HEK293 (cell line): ENCODE data around the gene ZDHHC8.
A peak's percentile ranks its signal among the peaks of the same experiment; 100 is the strongest.

Experiments
- CTCF ChIA-PET: fragments of 350-600 bp; formaldehyde crosslinking; extraction: SDS; loops from one replicate; lab custom pipeline; 2021; ENCODE audit warnings: antibody characterized with exemption; lab: Yijun Ruan, JAX
- POLR2A ChIA-PET: fragments of 300-600 bp; formaldehyde crosslinking; extraction: SDS; loops from one replicate; lab custom pipeline; 2020; ENCODE audit warnings: antibody characterized with exemption, inconsistent platforms; lab: Yijun Ruan, JAX
- H3K27ac ChIP-seq: fragments of 200-500 bp; sonication (Bioruptor generic); 2 replicates; pipeline ENCODE4 v1.5.1; 2014; ENCODE audit warnings: low read depth, low read length, control low read depth, inconsistent platforms; ENCODE audit errors: extremely low read depth
- H3K36me3 ChIP-seq, 2 experiments: fragments of 200-500 bp in 1 of 2; sonication (Bioruptor generic) in 1 of 2; 1 replicate in 1 of 2; 2 replicates in 1 of 2; pipeline ENCODE4 v1.5.1; 2014 to 2017; ENCODE audit warnings: inconsistent platforms in 2 of 2, low read length in 2 of 2; ENCODE audit not compliant: control insufficient read depth in 2 of 2, insufficient read depth in 1 of 2
- H3K4me1 ChIP-seq: fragments of 200-500 bp; sonication (Bioruptor generic); 2 replicates; pipeline ENCODE4 v1.5.1; 2014; ENCODE audit warnings: mild to moderate bottlenecking, low read length, inconsistent platforms; ENCODE audit not compliant: control insufficient read depth, insufficient read depth
- H3K4me3 ChIP-seq: 2 replicates; pipeline ENCODE4 v1.5.1; 2011; ENCODE audit warnings: low read depth, mild to moderate bottlenecking, control low read depth, low read length, moderate library complexity
- H3K9me3 ChIP-seq: fragments of 200-500 bp; sonication (Bioruptor generic); 2 replicates; pipeline ENCODE4 v1.5.1; 2014; ENCODE audit warnings: low read depth, low read length, inconsistent platforms; ENCODE audit not compliant: control insufficient read depth, insufficient read depth
- IKZF3 ChIP-seq: fragments of 450-650 bp; IDR thresholded peaks from 2 replicates; pipeline ENCODE4 v1.5.0; 2018; ENCODE audit warnings: missing biosample characterization, mild to moderate bottlenecking, missing genetic modification characterization, moderate library complexity
- MZF1 ChIP-seq: fragments of 450-650 bp; formaldehyde crosslinking; IDR thresholded peaks from 2 replicates; pipeline ENCODE4 v1.5.1; 2017; ENCODE audit warnings: missing biosample characterization, missing genetic modification characterization, borderline replicate concordance
- PRDM4 ChIP-seq: fragments of 450-650 bp; formaldehyde crosslinking; IDR thresholded peaks from 2 replicates; pipeline ENCODE4 v1.5.1; 2017; ENCODE audit warnings: missing biosample characterization, missing genetic modification characterization
- WT1 ChIP-seq: fragments of 450-650 bp; formaldehyde crosslinking; IDR thresholded peaks from 2 replicates; pipeline ENCODE4 v1.5.1; 2016; ENCODE audit warnings: missing biosample characterization, missing genetic modification characterization
- ZBTB17 ChIP-seq: fragments of 450-650 bp; formaldehyde crosslinking; IDR thresholded peaks from 2 replicates; pipeline ENCODE4 v1.5.1; 2016; ENCODE audit warnings: missing biosample characterization, missing genetic modification characterization
- ZFHX2 ChIP-seq: fragments of 450-650 bp; formaldehyde crosslinking; conservative IDR thresholded peaks from 2 replicates; pipeline ENCODE4 v1.5.1; 2016; ENCODE audit warnings: missing biosample characterization, missing genetic modification characterization
- ZFP41 ChIP-seq: fragments of 450-650 bp; formaldehyde crosslinking; IDR thresholded peaks from 2 replicates; pipeline ENCODE4 v1.5.1; 2016; ENCODE audit warnings: missing biosample characterization, missing genetic modification characterization, borderline replicate concordance
- ZFP69B ChIP-seq: fragments of 450-650 bp; formaldehyde crosslinking; IDR thresholded peaks from 2 replicates; pipeline ENCODE4 v1.5.1; 2016; ENCODE audit warnings: missing biosample characterization, missing genetic modification characterization
- ZNF138 ChIP-seq: fragments of 450-650 bp; formaldehyde crosslinking; IDR thresholded peaks from 2 replicates; pipeline ENCODE4 v1.5.1; 2016; ENCODE audit warnings: missing biosample characterization, missing genetic modification characterization, borderline replicate concordance
- ZNF324 ChIP-seq: fragments of 450-650 bp; formaldehyde crosslinking; IDR thresholded peaks from 2 replicates; pipeline ENCODE4 v1.5.1; 2016; ENCODE audit warnings: missing biosample characterization, missing genetic modification characterization
- ZNF48 ChIP-seq: fragments of 450-650 bp; formaldehyde crosslinking; IDR thresholded peaks from 2 replicates; pipeline ENCODE4 v1.5.1; 2016; ENCODE audit warnings: missing biosample characterization, missing genetic modification characterization
- ZNF501 ChIP-seq: fragments of 450-650 bp; formaldehyde crosslinking; IDR thresholded peaks from 2 replicates; pipeline ENCODE4 v1.5.1; 2016; ENCODE audit warnings: missing biosample characterization, missing genetic modification characterization
- ZNF510 ChIP-seq: fragments of 450-650 bp; formaldehyde crosslinking; IDR thresholded peaks from 2 replicates; pipeline ENCODE4 v1.5.1; 2018; ENCODE audit warnings: mild to moderate bottlenecking, missing genetic modification characterization, missing biosample characterization; ENCODE audit not compliant: insufficient replicate concordance
- ZNF600 ChIP-seq: fragments of 450-650 bp; formaldehyde crosslinking; IDR thresholded peaks from 2 replicates; pipeline ENCODE4 v1.5.1; 2016; ENCODE audit warnings: missing biosample characterization, missing genetic modification characterization
- ZNF664 ChIP-seq: fragments of 450-650 bp; formaldehyde crosslinking; IDR thresholded peaks from 2 replicates; pipeline ENCODE4 v1.5.1; 2016; ENCODE audit warnings: missing biosample characterization, missing genetic modification characterization
- ZNF692 ChIP-seq: fragments of 450-650 bp; formaldehyde crosslinking; IDR thresholded peaks from 2 replicates; pipeline ENCODE4 v1.5.1; 2016; ENCODE audit warnings: missing biosample characterization, missing genetic modification characterization
- TF ChIP-seq, protein P1 (sequence below): fragments of 450-650 bp; formaldehyde crosslinking; IDR thresholded peaks from 2 replicates; pipeline ENCODE4 v1.5.1; 2016; ENCODE audit warnings: missing biosample characterization, missing genetic modification characterization
- TF ChIP-seq, protein P2 (sequence below): fragments of 450-650 bp; formaldehyde crosslinking; IDR thresholded peaks from 2 replicates; pipeline ENCODE4 v1.5.1; 2016; ENCODE audit warnings: missing biosample characterization, missing genetic modification characterization
- TF ChIP-seq, protein P3 (sequence below): fragments of 450-650 bp; formaldehyde crosslinking; IDR thresholded peaks from 2 replicates; pipeline ENCODE4 v1.5.1; 2017; ENCODE audit warnings: missing biosample characterization, mild to moderate bottlenecking, missing genetic modification characterization, moderate library complexity

The ZDHHC8 gene

GRCh38 chr22:20127869-20128618 lies 3.6 kb upstream of the ZDHHC8 start:
- Histone ChIP-seq H3K4me1 (peaks cover 3% of the 10 kb centered on the region; the same call in 1 of the 2 replicates), H3K4me3 (no peak overlapping the region), H3K9me3 (no peaks in the 10 kb centered on the region), H3K36me3 (peaks cover 7 to 55% of the 10 kb centered on the region in 2 experiments; a peak in 2 of 3 replicates), H3K27ac (no peak overlapping the region)
- POLR2A ChIA-PET, result interaction anchor here (1.2 to 4.9 kb wide), 2 partner anchors 9 to 15 kb away, joined by 4 to 62 read pairs; partner anchors contain the start of genes RANBP1 and TRMT2A
- CTCF ChIA-PET, result interaction anchor here (0.5 to 0.6 kb wide), 2 partner anchors 20 to 103 kb away, joined by 3 read pairs; no protein-coding TSS in a partner anchor
- peak; percentile 33; the same call in 1 of the 2 replicates for TF ChIP-seq ZFHX2 (tag by site-specific recombination)
- TF ChIP-seq ZNF138 (tag by site-specific recombination), result no peak
- 0 out of 2 replicates have a peak, but pooled peaks have one; percentile 24 for TF ChIP-seq MZF1
- TF ChIP-seq, protein P1, sequence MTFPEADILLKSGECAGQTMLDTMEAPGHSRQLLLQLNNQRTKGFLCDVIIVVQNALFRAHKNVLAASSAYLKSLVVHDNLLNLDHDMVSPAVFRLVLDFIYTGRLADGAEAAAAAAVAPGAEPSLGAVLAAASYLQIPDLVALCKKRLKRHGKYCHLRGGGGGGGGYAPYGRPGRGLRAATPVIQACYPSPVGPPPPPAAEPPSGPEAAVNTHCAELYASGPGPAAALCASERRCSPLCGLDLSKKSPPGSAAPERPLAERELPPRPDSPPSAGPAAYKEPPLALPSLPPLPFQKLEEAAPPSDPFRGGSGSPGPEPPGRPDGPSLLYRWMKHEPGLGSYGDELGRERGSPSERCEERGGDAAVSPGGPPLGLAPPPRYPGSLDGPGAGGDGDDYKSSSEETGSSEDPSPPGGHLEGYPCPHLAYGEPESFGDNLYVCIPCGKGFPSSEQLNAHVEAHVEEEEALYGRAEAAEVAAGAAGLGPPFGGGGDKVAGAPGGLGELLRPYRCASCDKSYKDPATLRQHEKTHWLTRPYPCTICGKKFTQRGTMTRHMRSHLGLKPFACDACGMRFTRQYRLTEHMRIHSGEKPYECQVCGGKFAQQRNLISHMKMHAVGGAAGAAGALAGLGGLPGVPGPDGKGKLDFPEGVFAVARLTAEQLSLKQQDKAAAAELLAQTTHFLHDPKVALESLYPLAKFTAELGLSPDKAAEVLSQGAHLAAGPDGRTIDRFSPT, result 0 out of 2 replicates have a peak, but pooled peaks have one; percentile 20
- TF ChIP-seq ZBTB17, result peak; percentile 56; the same call in 1 of the 2 replicates
- peak; percentile 62; the same call in 1 of the 2 replicates for TF ChIP-seq IKZF3 (tag by site-specific recombination)
- 0 out of 2 replicates have a peak, but pooled peaks have one; percentile 10 for TF ChIP-seq WT1 (tag by site-specific recombination)
- TF ChIP-seq ZNF600 (tag by site-specific recombination), result peak; percentile 70
- peak; percentile 76 for TF ChIP-seq ZNF664 (tag by site-specific recombination)
- TF ChIP-seq PRDM4 (tag by site-specific recombination), result peak; percentile 58; the same call in 1 of the 2 replicates
- TF ChIP-seq ZFP41, result no peak
- TF ChIP-seq ZNF501 (tag by site-specific recombination), result no peak

DNA sequence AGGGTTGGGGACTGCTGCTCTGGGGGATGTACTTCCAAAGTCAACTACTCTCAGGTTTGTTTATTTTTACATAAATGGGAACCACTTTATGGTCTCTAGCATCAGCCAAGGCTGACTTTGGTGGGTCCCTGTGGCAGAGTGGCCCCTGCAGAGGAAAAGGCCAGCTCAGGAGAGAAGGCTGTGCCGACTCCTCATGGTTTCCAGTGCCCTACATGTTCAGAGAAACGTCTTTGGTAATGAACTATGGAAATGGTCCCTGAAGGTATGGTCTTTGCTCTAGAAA lies 3.0 kb upstream of the ZDHHC8 start:
- CTCF ChIA-PET, result interaction anchor here (0.5 to 1.8 kb wide), 3 partner anchors 9 to 20 kb away, joined by 3 to 7 read pairs (median 3); no protein-coding TSS in a partner anchor
- Histone ChIP-seq H3K36me3 (peaks cover 1 to 49% of the 10 kb centered on the region in 2 experiments; a peak in 2 of 3 replicates), H3K9me3 (no peaks in the 10 kb centered on the region), H3K4me3 (no peak overlapping the region), H3K27ac (no peak overlapping the region), H3K4me1 (peaks cover 3% of the 10 kb centered on the region; the same call in 1 of the 2 replicates)
- peak; percentile 78 for TF ChIP-seq ZFP69B (tag by site-specific recombination)
- TF ChIP-seq, protein P2, sequence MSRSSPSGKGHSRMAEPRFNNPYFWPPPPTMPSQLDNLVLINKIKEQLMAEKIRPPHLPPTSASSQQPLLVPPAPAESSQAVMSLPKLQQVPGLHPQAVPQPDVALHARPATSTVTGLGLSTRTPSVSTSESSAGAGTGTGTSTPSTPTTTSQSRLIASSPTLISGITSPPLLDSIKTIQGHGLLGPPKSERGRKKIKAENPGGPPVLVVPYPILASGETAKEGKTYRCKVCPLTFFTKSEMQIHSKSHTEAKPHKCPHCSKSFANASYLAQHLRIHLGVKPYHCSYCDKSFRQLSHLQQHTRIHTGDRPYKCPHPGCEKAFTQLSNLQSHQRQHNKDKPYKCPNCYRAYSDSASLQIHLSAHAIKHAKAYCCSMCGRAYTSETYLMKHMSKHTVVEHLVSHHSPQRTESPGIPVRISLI (tag by site-specific recombination), result no peak
- TF ChIP-seq, protein P3, sequence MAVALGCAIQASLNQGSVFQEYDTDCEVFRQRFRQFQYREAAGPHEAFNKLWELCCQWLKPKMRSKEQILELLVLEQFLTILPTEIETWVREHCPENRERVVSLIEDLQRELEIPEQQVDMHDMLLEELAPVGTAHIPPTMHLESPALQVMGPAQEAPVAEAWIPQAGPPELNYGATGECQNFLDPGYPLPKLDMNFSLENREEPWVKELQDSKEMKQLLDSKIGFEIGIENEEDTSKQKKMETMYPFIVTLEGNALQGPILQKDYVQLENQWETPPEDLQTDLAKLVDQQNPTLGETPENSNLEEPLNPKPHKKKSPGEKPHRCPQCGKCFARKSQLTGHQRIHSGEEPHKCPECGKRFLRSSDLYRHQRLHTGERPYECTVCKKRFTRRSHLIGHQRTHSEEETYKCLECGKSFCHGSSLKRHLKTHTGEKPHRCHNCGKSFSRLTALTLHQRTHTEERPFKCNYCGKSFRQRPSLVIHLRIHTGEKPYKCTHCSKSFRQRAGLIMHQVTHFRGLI, result 0 out of 2 replicates have a peak, but pooled peaks have one; percentile 45
- peak; percentile 65 for TF ChIP-seq ZNF692 (tag by site-specific recombination)
- TF ChIP-seq ZNF510 (tag by site-specific recombination), result no peak
- TF ChIP-seq ZNF48 (tag by site-specific recombination), result no peak
- no peak for TF ChIP-seq ZNF324
- POLR2A ChIA-PET, result interaction anchor here (0.7 to 4.9 kb wide), 2 partner anchors 10 to 18 kb away, joined by 5 to 62 read pairs; partner anchors contain the start of genes RANBP1 and TRMT2A
